ENCODE measurements around the gene MSLN. TPM values are rescaled to one million over a fixed set of nuclear protein-coding genes. Genes with fewer than 3 reads are reported as not detected.

Gene MSLN
- total and polyA plus RNA-seq, 9 of the 15 experiments (the other 6 are each of a cell fraction or from before 2014, with no cell fraction given), result not detected

GRCh38 chr16:721765-722540, 38.6 kb upstream of the MSLN start (continued):
- TF ChIP-seq MAX (CRISPR knock-in tag; IDR thresholded peaks at IDR 0.05) (0 out of 2 replicates have a peak, but pooled peaks have one; percentile 9), XRCC4 (IDR thresholded peaks at IDR 0.05; ENCODE audit: extremely low read depth, insufficient read depth, insufficient read length) (no peak), POLR2B (IDR thresholded peaks at IDR 0.05; ENCODE audit: low read depth, partially characterized antibody) (peak; percentile 14), ZNF232 (CRISPR knock-in tag; IDR thresholded peaks at IDR 0.05) (peak; percentile 55; the same call in 1 of the 2 replicates), HLTF (IDR thresholded peaks at IDR 0.05) (0 out of 2 replicates have a peak, but pooled peaks have one; percentile 49), UBTF (IDR thresholded peaks at IDR 0.05; ENCODE audit: borderline replicate concordance in 1 of 2, low read depth in 2 of 2, low read length in 2 of 2) (0 out of 4 replicates have a peak, but pooled peaks of 1 of the 2 experiments have one; percentile 71), ZNF407 (IDR thresholded peaks at IDR 0.05; ENCODE audit: low read depth) (no peak), ZBTB1 (CRISPR knock-in tag; IDR thresholded peaks at IDR 0.05; ENCODE audit: borderline replicate concordance, low read depth) (0 out of 2 replicates have a peak, but pooled peaks have one; percentile 55), NKRF (IDR thresholded peaks at IDR 0.05; ENCODE audit: borderline replicate concordance) (peak; percentile 14; the same call in 1 of the 2 replicates), ETV6 (IDR thresholded peaks at IDR 0.05; ENCODE audit: borderline replicate concordance in 1 of 2, low read depth in 2 of 2, low read length in 1 of 2) (no peak), ETV6 (CRISPR knock-in tag; IDR thresholded peaks at IDR 0.05; ENCODE audit: borderline replicate concordance) (0 out of 2 replicates have a peak, but pooled peaks have one; percentile 18), MCM2 (IDR thresholded peaks at IDR 0.05; ENCODE audit: low read depth) (no peak), ZNF707 (CRISPR knock-in tag; conservative IDR thresholded peaks at IDR 0.05) (no peak)
